GM12878 (cell line): ENCODE data around the gene LRRC10B.

ENCODE experiments used
- ATF3 ChIP-seq: IDR thresholded peaks from 2 replicates; pipeline ENCODE4 v1.6.1; 2011; ENCODE audit warnings: low read depth, mild to moderate bottlenecking, low read length, moderate library complexity, borderline replicate concordance; ENCODE audit errors: extremely low read depth
- BMI1 ChIP-seq: fragments of 450-650 bp; IDR thresholded peaks from 2 replicates; pipeline ENCODE4 v1.6.1; 2016; ENCODE audit warnings: mild to moderate bottlenecking, moderate library complexity, borderline replicate concordance
- CHD4 ChIP-seq: fragments of 200-600 bp; sonication (generic); IDR thresholded peaks from 2 replicates; pipeline ENCODE4 v1.6.1; 2016; ENCODE audit warnings: mild to moderate bottlenecking
- CTCF ChIP-seq, 3 experiments: IDR thresholded peaks in 2 of 3; conservative IDR thresholded peaks in 1 of 3; 2 replicates each; pipeline ENCODE4 v1.5.1; 2011; ENCODE audit warnings: low read depth in 3 of 3, low read length in 3 of 3, mild to moderate bottlenecking in 3 of 3, control low read depth in 2 of 3, moderate library complexity in 2 of 3, inconsistent platforms in 1 of 3, mixed read lengths in 1 of 3; ENCODE audit not compliant: control insufficient read depth in 2 of 3, insufficient read depth in 1 of 3; ENCODE audit errors: extremely low read depth in 1 of 3
- EED ChIP-seq: sonication (generic); IDR thresholded peaks from 2 replicates; pipeline ENCODE4 v1.6.1; 2016; ENCODE audit warnings: antibody characterized with exemption, low read depth
- EZH2 ChIP-seq: IDR thresholded peaks from 2 replicates; pipeline ENCODE4 v1.6.1; 2012; ENCODE audit warnings: low read depth, mild to moderate bottlenecking, control low read depth, inconsistent platforms, low read length, borderline replicate concordance; ENCODE audit not compliant: control insufficient read depth
- MXI1 ChIP-seq: fragments of 150-350 bp; IDR thresholded peaks from 2 replicates; pipeline ENCODE4 v1.6.1; 2011; ENCODE audit warnings: low read depth, mild to moderate bottlenecking, inconsistent platforms, low read length, improper control_type of control experiment
- NR2F1 ChIP-seq: fragments of 450-650 bp; conservative IDR thresholded peaks from 2 replicates; pipeline ENCODE4 v1.6.1; 2017; ENCODE audit warnings: mild to moderate bottlenecking
- POLR2A ChIP-seq: IDR thresholded peaks from 2 replicates; pipeline ENCODE4 v1.6.1; 2011; ENCODE audit warnings: low read depth, mild to moderate bottlenecking, low read length
- RAD21 ChIP-seq: IDR thresholded peaks from 2 replicates; pipeline ENCODE4 v1.6.1; 2011; ENCODE audit warnings: mild to moderate bottlenecking, low read depth, low read length, moderate library complexity; ENCODE audit not compliant: insufficient read depth
- USF1 ChIP-seq: IDR thresholded peaks from 2 replicates; pipeline ENCODE4 v1.6.1; 2011; ENCODE audit warnings: borderline replicate concordance, low read depth, mild to moderate bottlenecking, moderate library complexity, mixed read lengths, low read length; ENCODE audit not compliant: insufficient read depth; ENCODE audit errors: extremely low read length
- USF2 ChIP-seq: IDR thresholded peaks from 2 replicates; pipeline ENCODE4 v1.6.1; 2011; ENCODE audit warnings: low read depth, low read length, improper control_type of control experiment, borderline replicate concordance
- ZNF384 ChIP-seq: IDR thresholded peaks from 2 replicates; pipeline ENCODE4 v1.6.1; 2012; ENCODE audit warnings: low read depth, mild to moderate bottlenecking, low read length, improper control_type of control experiment, borderline replicate concordance

GRCh38 chr11:61549177-61549576 is 40.6 kb downstream of the LRRC10B start:
- TF ChIP-seq ZNF384 (no peak), USF2 (no peak), CTCF (IDR thresholded peaks at IDR 0.05 in 2 of 3, conservative IDR thresholded peaks at IDR 0.05 in 1 of 3; ENCODE audit: control insufficient read depth in 2 of 3, extremely low read depth in 1 of 3, insufficient read depth in 1 of 3, low read depth in 3 of 3, low read length in 3 of 3) (no peak), EED (no peak), BMI1 (no peak), RAD21 (no peak), ATF3 (no peak), NR2F1 (no peak), EZH2 (no peak), USF1 (no peak), POLR2A (no peak), MXI1 (no peak), CHD4 (no peak)
